ENCODE results near the gene SMIM32.

GRCh38 chr5:136185974-136186665, 6.8 kb downstream of the SMIM32 start:
- TF ChIP-seq POLR2A (IDR thresholded peaks at IDR 0.05) (no peak), POLR2AphosphoS5 (IDR thresholded peaks at IDR 0.05) (no peak), EP300 (IDR thresholded peaks at IDR 0.05) (no peak)
- TF ChIP-seq, protein P1, sequence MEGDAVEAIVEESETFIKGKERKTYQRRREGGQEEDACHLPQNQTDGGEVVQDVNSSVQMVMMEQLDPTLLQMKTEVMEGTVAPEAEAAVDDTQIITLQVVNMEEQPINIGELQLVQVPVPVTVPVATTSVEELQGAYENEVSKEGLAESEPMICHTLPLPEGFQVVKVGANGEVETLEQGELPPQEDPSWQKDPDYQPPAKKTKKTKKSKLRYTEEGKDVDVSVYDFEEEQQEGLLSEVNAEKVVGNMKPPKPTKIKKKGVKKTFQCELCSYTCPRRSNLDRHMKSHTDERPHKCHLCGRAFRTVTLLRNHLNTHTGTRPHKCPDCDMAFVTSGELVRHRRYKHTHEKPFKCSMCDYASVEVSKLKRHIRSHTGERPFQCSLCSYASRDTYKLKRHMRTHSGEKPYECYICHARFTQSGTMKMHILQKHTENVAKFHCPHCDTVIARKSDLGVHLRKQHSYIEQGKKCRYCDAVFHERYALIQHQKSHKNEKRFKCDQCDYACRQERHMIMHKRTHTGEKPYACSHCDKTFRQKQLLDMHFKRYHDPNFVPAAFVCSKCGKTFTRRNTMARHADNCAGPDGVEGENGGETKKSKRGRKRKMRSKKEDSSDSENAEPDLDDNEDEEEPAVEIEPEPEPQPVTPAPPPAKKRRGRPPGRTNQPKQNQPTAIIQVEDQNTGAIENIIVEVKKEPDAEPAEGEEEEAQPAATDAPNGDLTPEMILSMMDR (IDR thresholded peaks at IDR 0.05): no peak

Measured in upper lobe of left lung (tissue), 4 donors.